ENCODE data around the gene DNAL1. TPM values are rescaled to one million over a fixed set of nuclear protein-coding genes. Genes with fewer than 3 reads are reported as not detected.
"Not testable (repeated sequence)": the region's sequence is repeated elsewhere in the genome, so short reads cannot be mapped to it uniquely, and the experiment has no call there.

Gene DNAL1
- total and polyA plus RNA-seq, 2 experiments from 2014 or later = 12.2 to 19.4 TPM

DNA sequence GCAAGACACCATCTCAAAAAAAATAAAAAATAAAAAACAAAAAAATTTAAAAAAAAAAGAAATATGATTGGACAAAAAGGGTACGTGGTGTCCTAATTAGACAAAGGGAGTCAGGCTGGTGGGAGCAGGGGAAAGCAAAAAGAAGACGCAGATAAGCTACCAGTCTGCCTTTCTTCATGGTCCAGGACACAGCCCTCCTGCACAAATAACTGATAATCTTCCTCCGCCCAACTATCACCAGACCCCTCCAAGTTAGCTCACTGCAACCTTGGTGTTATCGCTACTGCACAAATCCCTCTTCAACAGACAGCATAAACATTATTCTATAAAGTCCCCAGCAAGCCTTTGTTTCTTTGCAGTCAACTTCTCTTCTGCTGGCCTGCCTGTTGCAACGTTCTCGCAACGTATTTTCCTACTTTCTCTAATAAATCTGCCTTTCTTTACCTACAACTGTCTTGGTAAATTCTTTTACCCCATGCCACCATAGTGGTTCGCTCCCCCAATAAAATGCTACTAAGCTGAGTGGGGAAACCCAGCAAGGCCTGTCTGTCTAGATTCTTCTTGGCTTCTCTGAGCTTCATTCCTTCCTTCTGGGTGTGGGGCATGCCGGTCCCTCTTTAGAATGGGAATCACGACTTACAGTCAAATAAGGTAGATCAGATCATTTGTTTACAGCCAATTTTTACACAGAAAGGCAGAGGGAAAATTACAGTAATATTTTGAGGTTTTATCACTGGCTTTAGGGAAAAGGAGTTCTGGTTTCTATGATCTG lies 14.6 kb upstream of the DNAL1 start:
- H3K27me3 ChIP-seq = no peaks in the 10 kb centered on the region
- no peak for DNase-seq (ENCODE audit: low read depth in 1 of 2, low spot score in 1 of 2)
- no peaks in the 10 kb centered on the region for H3K36me3 ChIP-seq
- TF ChIP-seq, protein P1, sequence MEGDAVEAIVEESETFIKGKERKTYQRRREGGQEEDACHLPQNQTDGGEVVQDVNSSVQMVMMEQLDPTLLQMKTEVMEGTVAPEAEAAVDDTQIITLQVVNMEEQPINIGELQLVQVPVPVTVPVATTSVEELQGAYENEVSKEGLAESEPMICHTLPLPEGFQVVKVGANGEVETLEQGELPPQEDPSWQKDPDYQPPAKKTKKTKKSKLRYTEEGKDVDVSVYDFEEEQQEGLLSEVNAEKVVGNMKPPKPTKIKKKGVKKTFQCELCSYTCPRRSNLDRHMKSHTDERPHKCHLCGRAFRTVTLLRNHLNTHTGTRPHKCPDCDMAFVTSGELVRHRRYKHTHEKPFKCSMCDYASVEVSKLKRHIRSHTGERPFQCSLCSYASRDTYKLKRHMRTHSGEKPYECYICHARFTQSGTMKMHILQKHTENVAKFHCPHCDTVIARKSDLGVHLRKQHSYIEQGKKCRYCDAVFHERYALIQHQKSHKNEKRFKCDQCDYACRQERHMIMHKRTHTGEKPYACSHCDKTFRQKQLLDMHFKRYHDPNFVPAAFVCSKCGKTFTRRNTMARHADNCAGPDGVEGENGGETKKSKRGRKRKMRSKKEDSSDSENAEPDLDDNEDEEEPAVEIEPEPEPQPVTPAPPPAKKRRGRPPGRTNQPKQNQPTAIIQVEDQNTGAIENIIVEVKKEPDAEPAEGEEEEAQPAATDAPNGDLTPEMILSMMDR (IDR thresholded peaks at IDR 0.05; ENCODE audit: low read depth, low read length) = no peak
- H3K4me3 ChIP-seq = no peak overlapping the region
- H3K27ac ChIP-seq = no peak overlapping the region
- no peaks in the 10 kb centered on the region for H3K9me3 ChIP-seq (ENCODE audit: low read depth)
- H3K4me1 ChIP-seq (ENCODE audit: low read depth) = no peaks in the 10 kb centered on the region

DNA sequence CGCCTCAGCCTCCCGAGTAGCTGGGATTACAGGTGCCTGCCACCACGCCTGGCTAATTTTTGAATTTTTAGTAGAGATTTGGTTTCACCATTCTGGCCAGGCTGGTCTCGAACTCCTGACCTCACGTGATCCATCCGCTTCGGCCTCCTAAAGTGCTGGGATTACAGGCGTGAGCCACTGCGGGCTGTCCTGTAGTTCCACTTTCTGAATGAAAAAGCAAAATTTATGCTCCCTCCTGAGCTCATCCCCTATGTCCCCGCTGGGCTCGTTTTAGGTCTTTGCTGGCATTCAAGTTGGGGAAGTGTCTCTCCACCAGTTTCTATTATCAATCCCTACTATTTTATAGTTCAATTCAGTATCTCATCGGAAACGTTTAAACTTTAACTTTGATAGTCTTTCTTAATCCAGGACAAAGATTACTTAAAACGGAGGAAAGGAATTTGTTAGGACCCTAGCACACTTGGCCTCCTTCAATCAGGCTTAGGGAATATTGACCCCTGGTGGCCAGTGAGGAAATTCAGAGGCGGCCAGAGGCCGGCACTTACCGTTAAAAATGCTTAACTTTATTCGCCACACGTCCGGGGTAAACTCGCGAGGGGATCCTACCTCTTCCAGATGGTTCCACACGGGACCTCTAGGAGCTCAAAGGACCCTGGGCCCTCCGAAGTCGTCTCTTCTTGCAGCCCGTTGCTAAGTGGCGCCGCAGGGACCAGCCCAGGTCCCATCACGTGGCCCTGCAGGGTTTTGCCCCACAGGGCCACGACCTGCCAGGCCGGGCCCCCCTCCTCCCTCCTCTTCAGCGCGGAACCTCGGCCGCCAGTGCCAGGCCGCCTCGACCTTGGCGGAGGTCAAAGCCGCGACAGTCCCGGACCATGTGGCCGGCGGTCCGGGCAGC lies 11.4 kb upstream of the DNAL1 start:
- Histone ChIP-seq H3K27ac (no peak overlapping the region), H3K4me3 (no peak overlapping the region), H3K27me3 (no peaks in the 10 kb centered on the region), H3K9me3 (ENCODE audit: low read depth) (no peaks in the 10 kb centered on the region), H3K36me3 (no peaks in the 10 kb centered on the region), H3K4me1 (ENCODE audit: low read depth) (no peaks in the 10 kb centered on the region)
- peak; percentile 71 to 86 for DNase-seq (ENCODE audit: low read depth in 1 of 2, low spot score in 1 of 2)
- TF ChIP-seq, protein P1 (IDR thresholded peaks at IDR 0.05; ENCODE audit: low read depth, low read length) = peak; percentile 83

DNA sequence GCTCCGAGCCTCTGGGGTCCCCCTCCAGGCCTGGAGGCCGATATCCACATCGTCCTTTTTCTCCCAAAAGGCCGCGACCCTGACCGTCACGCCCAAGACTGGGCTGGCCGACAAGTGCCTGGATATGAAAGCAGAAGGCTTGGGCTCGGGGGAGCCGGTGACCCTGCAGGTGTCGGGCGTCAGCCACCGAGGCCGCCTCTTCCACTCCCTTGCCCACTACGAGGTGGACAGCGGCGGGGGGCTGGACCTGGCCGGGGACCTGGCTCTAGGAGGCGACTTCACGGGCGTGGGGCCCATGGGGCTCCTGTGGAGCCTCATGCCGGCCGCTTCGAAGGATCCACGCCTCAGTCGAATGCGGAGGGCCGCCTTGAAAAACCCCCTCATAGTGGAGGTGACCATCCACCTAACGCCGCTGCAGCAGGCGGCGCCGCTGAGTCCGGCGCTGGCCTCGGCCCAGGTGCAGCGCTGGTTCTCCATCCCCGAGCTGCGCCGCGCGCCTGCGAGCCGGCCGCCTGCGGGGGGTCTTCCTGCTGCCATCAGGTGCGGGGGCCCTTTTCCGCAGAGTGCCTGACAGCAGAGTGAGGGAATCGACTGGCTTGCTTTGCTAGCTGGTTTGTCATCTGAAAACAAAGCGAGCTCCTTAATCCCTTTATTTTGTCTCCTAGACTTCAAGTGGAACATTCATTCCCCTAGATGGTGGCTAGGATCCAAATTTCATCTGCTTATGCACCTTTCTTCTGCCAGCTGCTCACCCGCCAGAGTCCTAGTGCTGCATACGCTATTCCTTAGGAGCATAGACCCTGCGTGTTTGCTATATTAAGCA lies 10.6 kb upstream of the DNAL1 start:
- H3K9me3 ChIP-seq (ENCODE audit: low read depth) = no peaks in the 10 kb centered on the region
- TF ChIP-seq, protein P1 (IDR thresholded peaks at IDR 0.05; ENCODE audit: low read depth, low read length) = peak; percentile 52
- no peak overlapping the region for H3K27ac ChIP-seq
- no peaks in the 10 kb centered on the region for H3K36me3 ChIP-seq
- DNase-seq (ENCODE audit: low read depth in 1 of 2, low spot score in 1 of 2) = peak; percentile 43 to 54
- H3K27me3 ChIP-seq = no peaks in the 10 kb centered on the region
- no peak overlapping the region for H3K4me3 ChIP-seq
- H3K4me1 ChIP-seq (ENCODE audit: low read depth) = no peaks in the 10 kb centered on the region

DNA sequence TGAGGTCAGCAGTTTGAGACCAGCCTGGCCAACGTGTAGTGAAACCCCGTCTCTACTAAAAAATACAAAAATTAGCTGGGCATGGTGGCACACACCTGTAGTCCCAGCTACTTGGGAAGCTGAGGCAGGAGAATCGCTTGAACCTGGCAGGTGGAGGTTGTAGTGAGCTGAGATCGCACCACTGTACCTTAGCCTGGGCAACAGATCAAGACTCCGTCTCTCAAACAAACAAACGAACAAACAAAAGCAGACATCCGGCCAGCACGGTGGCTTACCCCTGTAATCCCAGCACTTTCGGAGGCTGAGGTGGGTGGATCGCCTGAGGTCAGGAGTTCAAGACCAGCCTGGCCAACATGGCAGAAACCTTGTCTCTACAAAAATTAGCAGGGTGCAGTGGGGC lies 8.4 kb upstream of the DNAL1 start:
- DNase-seq (ENCODE audit: low read depth in 1 of 2, low spot score in 1 of 2); H3K4me3 ChIP-seq: not testable (repeated sequence)

DNA sequence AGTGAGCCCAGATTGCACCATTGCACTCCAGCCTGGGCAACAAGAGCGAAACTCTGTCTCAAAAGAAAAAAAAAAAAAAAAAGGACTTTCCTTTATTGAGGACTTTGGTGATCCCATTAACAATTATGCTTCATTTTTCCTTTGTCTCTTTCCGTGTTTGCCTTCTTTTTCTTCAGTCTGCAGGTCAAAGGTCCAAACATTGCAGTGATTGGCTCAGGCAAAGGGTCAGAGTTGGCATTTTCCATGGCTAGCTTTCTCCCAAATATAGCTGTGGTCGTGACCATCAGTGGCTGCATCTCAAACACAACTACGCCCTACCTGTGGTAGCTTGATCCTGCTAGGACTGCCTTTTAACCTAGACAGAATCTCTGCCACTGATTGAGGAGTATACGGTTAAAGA lies 7.0 kb upstream of the DNAL1 start:
- no peaks in the 10 kb centered on the region for H3K36me3 ChIP-seq
- no peaks in the 10 kb centered on the region for H3K27me3 ChIP-seq
- TF ChIP-seq, protein P1 (IDR thresholded peaks at IDR 0.05; ENCODE audit: low read depth, low read length) = no peak
- no peaks in the 10 kb centered on the region for H3K4me1 ChIP-seq (ENCODE audit: low read depth)
- H3K9me3 ChIP-seq (ENCODE audit: low read depth) = no peaks in the 10 kb centered on the region
- no peak overlapping the region for H3K27ac ChIP-seq
- no peak for DNase-seq (ENCODE audit: low read depth in 1 of 2, low spot score in 1 of 2)
- H3K4me3 ChIP-seq = no peak overlapping the region

More for the DNA sequence above, 8.4 kb upstream of the DNAL1 start:
- not testable (repeated sequence) for H3K4me1 ChIP-seq (ENCODE audit: low read depth); H3K27me3 ChIP-seq; H3K9me3 ChIP-seq (ENCODE audit: low read depth); H3K27ac ChIP-seq; H3K36me3 ChIP-seq

Data from cardiac muscle cell (in vitro differentiated cells and primary cell).